Adrenal gland (tissue), 12 donors: ENCODE data around the gene ARID5A. TPM values are rescaled to one million over a fixed set of nuclear protein-coding genes. Genes with fewer than 3 reads are reported as not detected.

ENCODE experiments used
- DNase-seq, 7 donors: peaks; one replicate each; pipeline ENCODE4 v3.0.0-alpha.2; 2019 to 2020
- H3K27ac ChIP-seq, 5 donors: fragments of 200-600 bp; sonication (generic) in 4 of 5; 1 replicate in 3 of 5; 2 replicates in 2 of 5; pipeline versions ENCODE4 v1.5.1 to v1.8.0; 2016 to 2020; ENCODE audit warnings: mild to moderate bottlenecking in 1 of 5
- H3K27me3 ChIP-seq: fragments of 200-600 bp; 2 replicates; pipeline ENCODE4 v1.8.0; 2021
- H3K36me3 ChIP-seq, 2 donors: fragments of 200-600 bp; replicated peaks in 1 of 2; 1 replicate in 1 of 2; 2 replicates in 1 of 2; pipeline versions ENCODE4 v1.5.1 to v1.8.0; 2018 to 2022
- H3K4me1 ChIP-seq, 2 donors: fragments of 200-600 bp; replicated peaks in 1 of 2; 1 replicate in 1 of 2; 2 replicates in 1 of 2; pipeline versions ENCODE4 v1.5.1 to v1.8.0; 2018 to 2021
- H3K4me3 ChIP-seq, 4 donors: fragments of 200-600 bp; sonication (generic) in 3 of 4; one replicate each; pipeline ENCODE4 v1.5.1; 2016 to 2018
- H3K9me3 ChIP-seq, 3 donors: fragments of 200-600 bp; sonication (generic) in 1 of 3; replicated peaks in 1 of 3; 1 replicate in 2 of 3; 2 replicates in 1 of 3; pipeline versions ENCODE4 v1.5.1 to v1.8.0; 2016 to 2021
- POLR2A ChIP-seq, 2 donors: fragments of 450-650 bp; IDR thresholded peaks; one replicate each; pipeline ENCODE4 v1.6.1; 2017; ENCODE audit warnings: antibody characterized with exemption in 2 of 2, mild to moderate bottlenecking in 2 of 2, moderate library complexity in 1 of 2
- WGBS, 4 donors: extraction: QIAGEN DNeasy Blood & Tissue Kit in 2 of 4; methylation state at CpG; one replicate each; pipeline versions ENCODE4 v1.1.5 to v1.1.7; 2013 to 2017; 5-methylcytosine and 5-hydroxymethylcytosine counted together
- intact Hi-C, 2 donors: fragments of 100-400 bp; cut with DNase I; formaldehyde crosslinking; loops; one replicate each; pipeline versions ENCODE4 v1.14.1 to v1.15.0; 2022 to 2023
- polyA plus RNA-seq, 3 donors: library from polyadenylated mRNA; stranded (reverse); fragments of 200-250 nt in 2 of 3; fragments of 350-450 nt in 1 of 3; fragmentation: Illumina TruSeq in 1 of 3; extraction: RNeasy Lipid Tissue Mini Kit (QIAGEN cat#74804) in 1 of 3; gene quantifications; one replicate each; pipeline ENCODE4 v1.2.3, GENCODE V29; 2013 to 2014
- total RNA-seq, 9 donors: library from RNA; depleted of rRNA in 4 of 9; stranded (reverse); fragments of >200 nt in 4 of 9; fragments of 120-200 nt in 1 of 9; fragmentation: NEBNext Ultra II Directional in 1 of 9; extraction: Animal tissue kit (Norgen Biotek cat#: 25700) in 1 of 9; gene quantifications; one replicate each; pipeline versions ENCODE4 v1.1.0 to v1.2.4, GENCODE V29; 2013 to 2023
- TF ChIP-seq, protein P1 (sequence below), 6 experiments: fragments of 450-650 bp in 4 of 6; fragments of 200-600 bp in 2 of 6; sonication (generic) in 1 of 6; IDR thresholded peaks; 1 replicate in 5 of 6; 2 replicates in 1 of 6; pipeline versions ENCODE4 v1.5.1 to v1.8.0; 2016 to 2021; ENCODE audit warnings: antibody characterized with exemption in 6 of 6, mild to moderate bottlenecking in 2 of 6, moderate library complexity in 1 of 6
- donor health status: healthy with polysubstance abuse.
- donor health status: Bipolar disorder and iron deficiency.
- donor health status: DM: yes; HTN: yes; CAD: no.
- donor health status: DM: no; HTN: no; CAD: no.
- donor health status: DM: no; HTN: no; CAD: no.
- donor health status: DM: yes; HTN: yes; CAD: no.

Gene ARID5A
- total and polyA plus RNA-seq, 12 donors: 0.94 to 39.6 (median 14.3) TPM

DNA sequence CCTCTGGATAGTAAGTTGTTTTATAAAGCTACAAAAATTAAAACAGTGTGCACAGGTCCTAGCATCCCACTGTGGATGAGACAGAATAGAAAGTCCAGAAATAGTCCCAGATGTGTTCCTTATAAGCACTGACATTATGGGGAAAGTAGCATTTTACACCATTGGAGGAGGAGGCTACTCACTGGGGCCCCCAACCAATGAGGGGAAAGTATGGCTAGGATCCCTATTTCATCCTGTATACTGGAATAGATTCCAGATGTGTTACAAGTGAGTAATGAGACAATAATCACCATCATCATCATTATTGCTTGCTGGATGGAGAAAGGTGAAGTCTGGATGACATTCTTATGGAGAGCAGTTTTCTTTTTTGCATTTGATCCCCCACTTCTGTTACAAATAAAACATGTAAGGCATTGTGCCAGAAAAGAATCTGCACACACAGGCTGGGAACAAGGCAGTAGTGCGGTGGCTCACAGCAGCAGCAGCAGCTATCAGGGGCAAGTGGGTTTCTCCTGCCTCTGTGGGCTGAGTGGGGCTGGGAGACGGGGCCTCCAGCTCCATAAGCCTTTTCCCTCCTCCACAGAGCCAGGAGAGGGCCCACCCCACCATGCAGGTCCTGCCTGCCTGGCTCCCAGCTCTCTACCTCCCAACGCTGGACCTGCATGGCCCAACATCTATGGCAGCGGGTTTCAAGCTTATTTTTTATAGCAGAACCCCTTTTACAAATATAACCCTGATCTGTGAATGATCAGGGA, 5.0 kb downstream of the ARID5A start:
- Histone ChIP-seq H3K4me1 (peaks cover 0 to 8% of the 10 kb centered on the region in 2 donors), H3K27me3 (no peaks in the 10 kb centered on the region), H3K9me3 (no peaks in the 10 kb centered on the region), H3K4me3 (no peak overlapping the region), H3K27ac (no peak overlapping the region), H3K36me3 (no peaks in the 10 kb centered on the region)
- 81 to 95% (median 92%) methylated on average over 4 of the region's 4 CpGs for WGBS, 4 donors
- DNase-seq: no peak
- TF ChIP-seq, protein P1, sequence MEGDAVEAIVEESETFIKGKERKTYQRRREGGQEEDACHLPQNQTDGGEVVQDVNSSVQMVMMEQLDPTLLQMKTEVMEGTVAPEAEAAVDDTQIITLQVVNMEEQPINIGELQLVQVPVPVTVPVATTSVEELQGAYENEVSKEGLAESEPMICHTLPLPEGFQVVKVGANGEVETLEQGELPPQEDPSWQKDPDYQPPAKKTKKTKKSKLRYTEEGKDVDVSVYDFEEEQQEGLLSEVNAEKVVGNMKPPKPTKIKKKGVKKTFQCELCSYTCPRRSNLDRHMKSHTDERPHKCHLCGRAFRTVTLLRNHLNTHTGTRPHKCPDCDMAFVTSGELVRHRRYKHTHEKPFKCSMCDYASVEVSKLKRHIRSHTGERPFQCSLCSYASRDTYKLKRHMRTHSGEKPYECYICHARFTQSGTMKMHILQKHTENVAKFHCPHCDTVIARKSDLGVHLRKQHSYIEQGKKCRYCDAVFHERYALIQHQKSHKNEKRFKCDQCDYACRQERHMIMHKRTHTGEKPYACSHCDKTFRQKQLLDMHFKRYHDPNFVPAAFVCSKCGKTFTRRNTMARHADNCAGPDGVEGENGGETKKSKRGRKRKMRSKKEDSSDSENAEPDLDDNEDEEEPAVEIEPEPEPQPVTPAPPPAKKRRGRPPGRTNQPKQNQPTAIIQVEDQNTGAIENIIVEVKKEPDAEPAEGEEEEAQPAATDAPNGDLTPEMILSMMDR (IDR thresholded peaks at IDR 0.05): no peak
- no peak for TF ChIP-seq POLR2A (IDR thresholded peaks at IDR 0.05)
- intact Hi-C loops: no loop called here

DNA sequence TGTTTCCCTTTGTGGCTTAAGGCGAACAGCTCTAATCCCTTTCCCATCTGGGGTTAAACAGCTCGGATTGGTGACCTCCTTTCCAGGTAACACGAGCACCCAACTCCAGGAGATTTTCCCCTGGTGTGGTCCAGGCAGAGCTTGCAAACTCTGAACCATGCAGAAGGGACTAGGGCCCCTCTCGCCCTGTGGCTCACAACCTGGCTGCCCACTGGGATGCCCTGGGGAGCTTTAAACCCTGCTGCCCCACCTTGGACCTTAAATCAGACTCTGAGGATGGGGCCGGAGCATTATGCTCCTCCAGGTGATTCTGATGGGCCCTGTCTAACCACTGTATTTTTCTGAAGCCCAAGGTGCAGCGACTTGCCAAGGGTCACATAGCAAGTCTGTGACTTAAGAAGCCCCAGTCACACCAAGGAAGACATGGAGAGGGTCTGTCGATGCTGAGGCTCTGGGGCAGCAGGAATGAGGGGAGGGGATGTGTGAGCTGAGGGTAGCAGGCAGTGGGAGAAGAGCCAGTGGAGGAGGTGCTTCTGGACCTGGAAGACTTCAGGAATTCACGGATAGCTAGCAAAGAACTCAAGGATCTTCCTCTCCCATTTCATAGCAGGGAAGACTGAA, 5.9 kb downstream of the ARID5A start:
- H3K27ac ChIP-seq: no peak overlapping the region
- no peaks in the 10 kb centered on the region for H3K27me3 ChIP-seq
- DNase-seq: no peak
- intact Hi-C loops: no loop called here
- H3K4me3 ChIP-seq: no peak overlapping the region
- 90 to 92% (median 91%) methylated on average over 5 to 8 of the region's 8 CpGs for WGBS, 4 donors
- no peak for TF ChIP-seq POLR2A (IDR thresholded peaks at IDR 0.05)
- TF ChIP-seq, protein P1 (IDR thresholded peaks at IDR 0.05): no peak
- no peaks in the 10 kb centered on the region for H3K36me3 ChIP-seq
- H3K9me3 ChIP-seq: no peaks in the 10 kb centered on the region
- peaks cover 0 to 5% of the 10 kb centered on the region in 2 donors for H3K4me1 ChIP-seq

DNA sequence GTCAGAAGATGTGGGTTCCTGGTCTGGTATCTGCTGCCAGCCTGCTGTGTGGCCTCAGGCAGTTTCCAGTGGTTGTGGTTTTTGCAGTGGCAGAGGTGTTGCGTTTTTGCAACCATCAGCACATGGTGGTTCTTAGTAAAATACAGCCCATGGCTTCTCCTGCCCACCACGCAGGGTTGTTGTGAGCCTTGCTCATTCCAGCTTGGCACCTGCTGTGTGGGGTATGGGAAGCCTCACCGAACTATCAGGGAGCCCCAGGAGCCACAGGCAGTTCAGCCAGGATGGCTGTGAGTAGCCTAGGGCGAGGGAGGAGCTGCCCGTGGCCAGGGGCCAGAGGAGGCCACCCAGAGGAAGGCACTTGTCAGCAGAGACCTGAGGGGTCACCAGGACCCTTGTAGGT, 9.8 kb downstream of the ARID5A start:
- WGBS, 4 donors: 60 to 92% (median 88%) methylated on average over 1 to 5 of the region's 5 CpGs
- no peaks in the 10 kb centered on the region for H3K4me1 ChIP-seq

DNA sequence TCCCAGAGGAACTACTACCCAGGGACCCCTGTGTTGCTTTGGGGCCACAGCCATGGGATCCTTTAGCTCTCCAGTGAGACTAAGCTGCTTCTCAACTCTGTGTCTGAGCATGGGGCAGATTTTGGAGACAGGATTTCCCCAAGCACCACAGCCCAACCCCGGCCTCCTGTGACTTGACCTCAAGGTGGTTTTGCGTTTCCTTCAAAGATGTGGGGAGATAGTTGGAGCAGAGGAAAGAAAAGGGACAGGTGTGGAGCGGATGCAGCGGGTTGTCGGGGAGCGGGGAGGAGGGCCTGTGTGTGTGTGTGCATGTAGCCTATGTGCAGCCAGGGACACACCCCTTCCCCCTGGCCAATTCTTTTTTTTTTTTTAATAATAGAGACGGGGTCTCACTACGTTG, 10.2 kb downstream of the ARID5A start:
- intact Hi-C loops: no loop called here
- no peak overlapping the region for H3K27ac ChIP-seq

More for the DNA sequence above, 9.8 kb downstream of the ARID5A start:
- DNase-seq: no peak
- no peak overlapping the region for H3K4me3 ChIP-seq
- no peaks in the 10 kb centered on the region for H3K9me3 ChIP-seq
- peaks cover 0 to 25% of the 10 kb centered on the region in 2 donors for H3K36me3 ChIP-seq
- no peak overlapping the region for H3K27ac ChIP-seq
- H3K27me3 ChIP-seq: no peaks in the 10 kb centered on the region
- intact Hi-C loops: no loop called here
- TF ChIP-seq, protein P1 (IDR thresholded peaks at IDR 0.05): no peak
- no peak for TF ChIP-seq POLR2A (IDR thresholded peaks at IDR 0.05)

More for the DNA sequence above, 10.2 kb downstream of the ARID5A start:
- peaks cover 0 to 30% of the 10 kb centered on the region in 2 donors for H3K36me3 ChIP-seq
- TF ChIP-seq POLR2A (IDR thresholded peaks at IDR 0.05): no peak
- TF ChIP-seq, protein P1 (IDR thresholded peaks at IDR 0.05): no peak
- no peaks in the 10 kb centered on the region for H3K27me3 ChIP-seq
- no peaks in the 10 kb centered on the region for H3K9me3 ChIP-seq
- 74 to 90% (median 82%) methylated on average over 7 to 8 of the region's 8 CpGs for WGBS, 4 donors
- no peak for DNase-seq
- no peak overlapping the region for H3K4me3 ChIP-seq
- H3K4me1 ChIP-seq: no peaks in the 10 kb centered on the region
